ENCODE measurements around the gene TBX4.

Gene TBX4

DNA sequence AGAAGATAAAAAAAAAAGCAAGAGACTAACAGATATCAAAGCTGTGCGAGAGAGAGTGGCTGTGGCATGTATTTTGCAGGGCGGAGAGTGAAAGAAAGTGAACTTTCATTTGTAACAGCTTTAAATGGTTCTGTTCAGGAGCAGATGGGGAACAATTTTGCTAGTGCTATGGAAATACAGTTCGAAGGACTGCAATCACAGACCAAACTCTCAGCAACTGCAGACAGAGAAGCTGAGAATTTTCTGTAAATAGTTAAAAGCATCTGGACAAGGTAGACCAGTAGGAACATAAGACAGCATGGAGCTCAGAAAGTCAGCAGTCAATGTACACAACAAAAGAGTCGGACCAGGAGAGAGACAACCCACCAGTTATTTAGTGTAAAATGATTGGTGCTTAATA is 62.3 kb downstream of the TBX4 start:
- TF ChIP-seq, protein P1, sequence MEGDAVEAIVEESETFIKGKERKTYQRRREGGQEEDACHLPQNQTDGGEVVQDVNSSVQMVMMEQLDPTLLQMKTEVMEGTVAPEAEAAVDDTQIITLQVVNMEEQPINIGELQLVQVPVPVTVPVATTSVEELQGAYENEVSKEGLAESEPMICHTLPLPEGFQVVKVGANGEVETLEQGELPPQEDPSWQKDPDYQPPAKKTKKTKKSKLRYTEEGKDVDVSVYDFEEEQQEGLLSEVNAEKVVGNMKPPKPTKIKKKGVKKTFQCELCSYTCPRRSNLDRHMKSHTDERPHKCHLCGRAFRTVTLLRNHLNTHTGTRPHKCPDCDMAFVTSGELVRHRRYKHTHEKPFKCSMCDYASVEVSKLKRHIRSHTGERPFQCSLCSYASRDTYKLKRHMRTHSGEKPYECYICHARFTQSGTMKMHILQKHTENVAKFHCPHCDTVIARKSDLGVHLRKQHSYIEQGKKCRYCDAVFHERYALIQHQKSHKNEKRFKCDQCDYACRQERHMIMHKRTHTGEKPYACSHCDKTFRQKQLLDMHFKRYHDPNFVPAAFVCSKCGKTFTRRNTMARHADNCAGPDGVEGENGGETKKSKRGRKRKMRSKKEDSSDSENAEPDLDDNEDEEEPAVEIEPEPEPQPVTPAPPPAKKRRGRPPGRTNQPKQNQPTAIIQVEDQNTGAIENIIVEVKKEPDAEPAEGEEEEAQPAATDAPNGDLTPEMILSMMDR (IDR thresholded peaks at IDR 0.05), result no peak
- TF ChIP-seq ZFX (IDR thresholded peaks at IDR 0.05; ENCODE audit: borderline replicate concordance), result no peak

DNA sequence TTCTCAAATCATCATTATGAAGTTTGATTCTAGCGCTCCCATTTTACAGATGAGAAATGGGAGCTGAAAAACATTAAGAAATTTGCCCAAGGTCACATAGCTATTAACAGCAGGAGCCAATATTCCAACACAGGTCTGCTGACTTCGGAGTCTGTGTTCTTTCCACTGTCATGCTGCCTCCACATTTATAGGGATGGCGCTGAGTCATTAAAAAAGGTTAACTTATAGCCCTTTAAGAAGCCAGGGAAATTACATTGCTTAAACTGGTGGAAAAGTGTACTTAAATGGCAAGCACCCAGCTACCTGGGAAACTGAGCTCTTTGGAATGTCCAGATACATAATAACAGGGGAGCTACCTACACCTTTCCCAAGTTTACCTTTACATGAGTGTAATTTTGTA is 65.0 kb downstream of the TBX4 start:
- no peak for TF ChIP-seq ZFX (IDR thresholded peaks at IDR 0.05; ENCODE audit: borderline replicate concordance)
- TF ChIP-seq, protein P1 (IDR thresholded peaks at IDR 0.05), result no peak

More for the DNA sequence above, 62.3 kb downstream of the TBX4 start:
- H3K27ac ChIP-seq, result no peak overlapping the region

DNA sequence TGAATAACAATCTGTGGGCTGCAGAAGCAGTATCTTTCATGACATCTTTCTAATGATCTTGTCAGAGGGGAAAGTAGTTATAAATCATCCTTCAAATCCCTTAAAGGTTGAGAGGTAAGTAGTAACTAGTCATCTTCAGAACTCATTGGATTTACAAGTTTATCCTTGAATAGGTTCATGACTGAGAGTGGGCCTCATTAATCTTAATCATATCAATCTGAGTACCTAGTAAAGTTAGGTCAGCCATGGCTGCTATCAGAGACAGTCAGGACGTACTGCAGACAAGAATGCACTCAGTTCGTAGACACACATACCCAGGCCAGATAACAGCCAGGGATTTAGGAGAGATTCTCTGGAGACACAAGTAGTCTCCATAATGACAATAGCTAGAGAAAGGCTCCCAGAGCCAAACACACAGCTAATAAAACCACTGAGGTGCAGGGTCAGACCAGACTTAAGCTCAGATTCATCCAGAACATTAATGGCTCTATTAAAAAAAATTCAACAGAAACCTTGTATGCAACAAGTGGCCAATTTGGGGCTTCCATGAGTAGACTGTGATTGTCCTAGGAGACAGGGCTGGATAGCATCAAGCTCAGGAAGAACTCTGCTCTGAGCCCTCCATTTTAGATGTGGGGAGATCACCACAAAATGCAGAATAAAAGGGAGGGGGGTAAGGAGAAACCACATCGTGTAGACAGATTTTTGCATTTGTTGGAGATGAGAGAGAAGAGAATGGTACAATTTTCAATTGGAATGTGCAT is 65.8 kb downstream of the TBX4 start:
- no peak overlapping the region for H3K27ac ChIP-seq
- TF ChIP-seq, protein P1 (IDR thresholded peaks at IDR 0.05), result no peak
- no peak for TF ChIP-seq ZFX (IDR thresholded peaks at IDR 0.05; ENCODE audit: borderline replicate concordance)

More for the DNA sequence above, 65.0 kb downstream of the TBX4 start:
- H3K27ac ChIP-seq, result no peak overlapping the region

DNA sequence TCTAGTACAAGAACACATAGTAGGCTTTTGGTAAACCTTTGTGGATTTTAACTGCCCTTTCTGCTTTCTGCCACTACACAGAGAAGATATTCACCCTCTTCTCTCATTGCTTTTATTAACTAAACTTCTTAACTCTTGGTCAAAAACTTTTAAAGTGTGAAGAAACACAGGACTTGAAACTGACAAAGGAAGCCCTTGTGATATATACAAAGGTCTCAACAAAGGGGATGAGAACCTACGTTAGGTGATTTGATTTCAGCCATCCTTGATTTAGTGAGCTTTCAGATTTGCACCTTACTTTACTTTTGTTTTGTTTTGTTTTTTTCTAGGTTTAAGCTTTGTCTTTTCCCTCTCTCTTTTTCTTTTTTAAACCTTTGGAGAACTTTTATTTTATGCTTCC is 66.9 kb downstream of the TBX4 start:
- TF ChIP-seq, protein P1 (IDR thresholded peaks at IDR 0.05), result no peak
- no peak for TF ChIP-seq ZFX (IDR thresholded peaks at IDR 0.05; ENCODE audit: borderline replicate concordance)
- no peak overlapping the region for H3K27ac ChIP-seq

DNA sequence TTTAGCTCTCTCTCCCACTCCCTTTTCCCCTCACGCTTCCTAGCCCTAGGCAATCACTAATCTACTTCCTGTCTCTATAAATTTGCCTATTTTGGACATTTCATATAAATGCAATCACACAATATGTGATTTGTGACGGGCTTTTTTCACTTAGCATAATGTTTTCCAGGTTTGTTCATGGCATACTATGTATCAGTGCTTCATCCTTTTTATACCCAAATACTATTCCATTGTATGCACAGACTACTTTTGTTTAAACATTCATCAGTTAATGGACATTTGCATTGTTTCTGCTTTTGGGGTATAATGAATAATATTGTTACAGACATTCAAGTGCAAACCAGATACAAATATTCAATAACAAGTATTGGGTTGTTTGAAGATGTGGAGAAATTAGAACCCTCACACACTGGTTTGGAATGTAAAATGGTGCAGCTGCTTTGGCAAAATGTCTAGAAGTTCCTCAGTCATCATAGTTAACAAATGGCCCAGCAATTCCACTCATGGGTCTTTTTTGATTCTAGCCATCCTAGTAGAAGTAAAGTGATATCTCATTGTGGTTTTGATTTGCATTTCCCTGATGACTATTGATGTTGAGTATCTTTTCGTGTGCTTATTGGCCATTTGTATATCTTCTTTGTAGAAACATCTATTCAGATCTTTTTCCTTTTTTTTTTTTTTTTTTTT is 67.7 kb downstream of the TBX4 start:
- no peak overlapping the region for H3K27ac ChIP-seq
- TF ChIP-seq, protein P1 (IDR thresholded peaks at IDR 0.05), result no peak
- no peak for TF ChIP-seq ZFX (IDR thresholded peaks at IDR 0.05; ENCODE audit: borderline replicate concordance)

DNA sequence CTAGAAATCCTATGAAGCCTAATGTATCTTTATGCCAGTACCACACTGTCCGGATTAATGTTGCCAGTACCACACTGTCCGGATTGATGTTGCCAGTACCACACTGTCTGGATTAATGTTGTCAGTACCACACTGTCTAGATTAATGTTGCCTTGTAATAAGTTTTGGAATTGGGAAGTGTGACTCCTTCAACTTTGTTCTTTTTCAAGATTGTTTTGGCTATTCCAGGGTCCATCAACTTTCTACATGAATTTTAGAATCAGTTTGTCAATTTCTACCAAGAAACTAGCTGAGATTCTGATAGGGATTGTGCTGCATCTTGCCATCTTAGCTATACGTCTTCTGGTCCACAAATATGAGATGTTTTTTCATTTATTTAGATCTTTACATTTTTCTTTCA is 68.7 kb downstream of the TBX4 start:
- TF ChIP-seq ZFX (IDR thresholded peaks at IDR 0.05; ENCODE audit: borderline replicate concordance), result no peak
- TF ChIP-seq, protein P1 (IDR thresholded peaks at IDR 0.05), result no peak

DNA sequence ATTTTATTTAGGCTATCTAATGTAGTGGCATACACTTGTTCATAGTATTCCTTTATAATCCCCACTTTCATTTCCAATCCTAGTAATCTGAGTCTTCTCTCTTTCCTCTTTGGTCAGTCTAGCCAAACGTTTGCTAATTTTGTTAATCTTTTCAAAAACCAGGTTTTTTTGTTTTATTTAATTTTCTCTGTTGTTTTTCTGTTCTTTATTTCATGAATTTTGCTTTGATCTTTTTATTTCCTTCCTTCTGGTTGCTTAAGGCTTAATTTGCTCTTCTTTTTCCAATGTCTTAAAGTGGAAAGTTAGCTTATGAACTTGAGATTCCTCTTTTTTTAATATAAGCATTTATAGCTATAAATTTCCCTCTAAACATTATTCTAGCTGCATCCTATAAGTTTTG is 69.9 kb downstream of the TBX4 start:
- H3K27ac ChIP-seq, result no peak overlapping the region
- TF ChIP-seq, protein P1 (IDR thresholded peaks at IDR 0.05), result no peak
- TF ChIP-seq ZFX (IDR thresholded peaks at IDR 0.05; ENCODE audit: borderline replicate concordance), result no peak

More for the DNA sequence above, 68.7 kb downstream of the TBX4 start:
- no peak overlapping the region for H3K27ac ChIP-seq

Measured in 22Rv1 (cell line).